Activated CD4-positive, CD25-positive, alpha-beta regulatory T cell treated with anti-CD3 and anti-CD28 coated beads, Interleukin-2, amount 50 U/mL, for 24 hours (primary cell): ENCODE data around the gene RSPO3.
"Not testable (repeated sequence)": the region's sequence is repeated elsewhere in the genome, so short reads cannot be mapped to it uniquely, and the experiment has no call there.

Source experiments
- ATAC-seq, 2 donors: fragments of 150-1000 bp; cut with Tn5 transposase; one replicate each; pipeline ENCODE4 v1.10.0; 2021; ENCODE audit warnings: mild to moderate bottlenecking in 1 of 2, moderate library complexity in 1 of 2

Gene RSPO3

GRCh38 chr6:127118298-127119101, at the start of gene RSPO3:
RSPO3 (plus strand) TSS chr6:127118671; CDS start chr6:127119193, 522 bp downstream.
- no peak for ATAC-seq

- no peak for ATAC-seq
Observed at GRCh38 chr6:127069659-127070279, 48.7 kb upstream of the RSPO3 start.

- no peak for ATAC-seq
Observed at GRCh38 chr6:127073222-127073621, 45.2 kb upstream of the RSPO3 start.

- no peak for ATAC-seq
Observed at GRCh38 chr6:127076466-127076865, 42.0 kb upstream of the RSPO3 start.

- no peak for ATAC-seq
Observed at GRCh38 chr6:127077886-127078285, 40.6 kb upstream of the RSPO3 start.

GRCh38 chr6:127078669-127079068, 39.8 kb upstream of the RSPO3 start:
- ATAC-seq, result no peak

GRCh38 chr6:127079681-127080080, 38.8 kb upstream of the RSPO3 start:
- no peak for ATAC-seq

- no peak for ATAC-seq
Observed at GRCh38 chr6:127080081-127080480, 38.4 kb upstream of the RSPO3 start.

- ATAC-seq, result no peak
Observed at GRCh38 chr6:127083231-127083962, 35.1 kb upstream of the RSPO3 start.

GRCh38 chr6:127083963-127084310, 34.5 kb upstream of the RSPO3 start:
- ATAC-seq, result no peak

GRCh38 chr6:127085181-127085580, 33.3 kb upstream of the RSPO3 start:
- no peak for ATAC-seq

GRCh38 chr6:127090051-127090450, 28.4 kb upstream of the RSPO3 start:
- no peak for ATAC-seq

- no peak for ATAC-seq
Observed at GRCh38 chr6:127092466-127092865, 26.0 kb upstream of the RSPO3 start.

GRCh38 chr6:127094791-127095190, 23.7 kb upstream of the RSPO3 start:
- no peak for ATAC-seq

- ATAC-seq, result no peak
Observed at GRCh38 chr6:127096167-127096566, 22.3 kb upstream of the RSPO3 start.

GRCh38 chr6:127097442-127097841, 21.0 kb upstream of the RSPO3 start:
- ATAC-seq, result not testable (repeated sequence)

- no peak for ATAC-seq
Observed at GRCh38 chr6:127100510-127101140, 17.8 kb upstream of the RSPO3 start.

- ATAC-seq, result no peak
Observed at GRCh38 chr6:127102299-127102698, 16.2 kb upstream of the RSPO3 start.

GRCh38 chr6:127102859-127103258, 15.6 kb upstream of the RSPO3 start:
- no peak for ATAC-seq

GRCh38 chr6:127103482-127103881, 15.0 kb upstream of the RSPO3 start:
- no peak for ATAC-seq

GRCh38 chr6:127107916-127108315, 10.6 kb upstream of the RSPO3 start:
- no peak for ATAC-seq

GRCh38 chr6:127110712-127111111, 7.8 kb upstream of the RSPO3 start:
- no peak for ATAC-seq

- no peak for ATAC-seq
Observed at GRCh38 chr6:127111526-127111925, 6.9 kb upstream of the RSPO3 start.
